COLO668 (cell line): ENCODE results near the gene TRIM8.

Experiments
- DNase-seq: peaks from one replicate; lab custom pipeline; 2025; ENCODE audit not compliant: unreplicated experiment; lab: John Stamatoyannopoulos, UW

Gene TRIM8

GRCh38 chr10:102616066-102616770 is 28.1 kb upstream of the TRIM8 start:
- no peak for DNase-seq

- no peak for DNase-seq
These were observed 27.2 kb upstream of the TRIM8 start for GRCh38 chr10:102617041-102617440.

- no peak for DNase-seq
These were observed 26.5 kb upstream of the TRIM8 start for GRCh38 chr10:102617816-102618215.

GRCh38 chr10:102619281-102619981 is 24.8 kb upstream of the TRIM8 start:
- no peak for DNase-seq

- no peak for DNase-seq
These were observed 24.1 kb upstream of the TRIM8 start for GRCh38 chr10:102620138-102620590.

- DNase-seq: no peak
These were observed 23.5 kb upstream of the TRIM8 start for GRCh38 chr10:102620591-102621442.

GRCh38 chr10:102621443-102622325 is 22.6 kb upstream of the TRIM8 start:
- DNase-seq: no peak

GRCh38 chr10:102624094-102624493 is 20.2 kb upstream of the TRIM8 start:
- no peak for DNase-seq

- DNase-seq: no peak
These were observed 19.3 kb upstream of the TRIM8 start for GRCh38 chr10:102624751-102625645.

- no peak for DNase-seq
These were observed 18.1 kb upstream of the TRIM8 start for GRCh38 chr10:102626026-102626685.

GRCh38 chr10:102627291-102627735 is 17.0 kb upstream of the TRIM8 start:
- DNase-seq: no peak

- DNase-seq: peak; percentile 59
These were observed 16.5 kb upstream of the TRIM8 start for GRCh38 chr10:102627736-102628293.

GRCh38 chr10:102628451-102628911 is 15.8 kb upstream of the TRIM8 start:
- DNase-seq: peak; percentile 75

- peak; percentile 62 for DNase-seq
These were observed 14.3 kb upstream of the TRIM8 start for GRCh38 chr10:102629661-102630614.

GRCh38 chr10:102630663-102631062 is 13.6 kb upstream of the TRIM8 start:
- peak; percentile 12 for DNase-seq

- DNase-seq: no peak
These were observed 12.5 kb upstream of the TRIM8 start for GRCh38 chr10:102631525-102632393.
